ENCODE data around the gene TUT1.
"Not testable (repeated sequence)": the region's sequence is repeated elsewhere in the genome, so short reads cannot be mapped to it uniquely, and the experiment has no call there.

The TUT1 gene

DNA sequence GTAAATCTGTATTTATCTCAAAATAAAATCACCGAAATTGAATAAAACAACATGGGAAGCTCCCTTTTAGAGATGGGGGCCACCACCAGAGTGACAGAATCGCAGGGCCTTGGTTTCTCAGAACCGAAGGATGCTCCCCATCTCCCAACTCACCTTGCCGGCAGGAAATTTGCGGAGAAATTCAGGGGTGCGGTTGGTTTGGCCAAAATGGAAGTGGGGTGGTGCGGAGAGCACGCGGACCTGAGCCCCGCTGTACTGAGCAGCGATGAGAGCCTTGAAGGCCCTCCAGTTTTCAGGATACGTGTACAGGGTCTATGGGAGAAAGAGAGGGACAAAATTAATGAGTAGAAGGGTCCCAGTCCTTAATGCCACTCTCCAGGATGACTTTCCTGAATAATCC lies 18.9 kb downstream of the TUT1 start:
- peaks cover 35% of the 10 kb centered on the region; the same call in 1 of the 2 replicates for H4K20me1 ChIP-seq (ENCODE audit: insufficient read depth, low read length)
- H3K9me3 ChIP-seq (ENCODE audit: insufficient read depth, low read length, severe bottlenecking): no peaks in the 10 kb centered on the region
- DNase-seq: no peak
- peak overlapping the region; percentile 77 to 82; a peak in 3 of 4 replicates for H3K4me3 ChIP-seq (ENCODE audit: low read depth in 1 of 2, low read length in 2 of 2)
- no peak for ATAC-seq (ENCODE audit: insufficient read depth, low read depth)
- peak overlapping the region; percentile 71 for H3K9ac ChIP-seq (ENCODE audit: low read depth, low read length)
- H3K79me2 ChIP-seq (ENCODE audit: insufficient read depth, low read length): peaks cover 82% of the 10 kb centered on the region
- peak overlapping the region; percentile 64 for H3K4me2 ChIP-seq (ENCODE audit: insufficient read depth, low read length)
- no peak overlapping the region for H2AFZ ChIP-seq (ENCODE audit: low read depth, low read length)
- TF ChIP-seq, protein P1, sequence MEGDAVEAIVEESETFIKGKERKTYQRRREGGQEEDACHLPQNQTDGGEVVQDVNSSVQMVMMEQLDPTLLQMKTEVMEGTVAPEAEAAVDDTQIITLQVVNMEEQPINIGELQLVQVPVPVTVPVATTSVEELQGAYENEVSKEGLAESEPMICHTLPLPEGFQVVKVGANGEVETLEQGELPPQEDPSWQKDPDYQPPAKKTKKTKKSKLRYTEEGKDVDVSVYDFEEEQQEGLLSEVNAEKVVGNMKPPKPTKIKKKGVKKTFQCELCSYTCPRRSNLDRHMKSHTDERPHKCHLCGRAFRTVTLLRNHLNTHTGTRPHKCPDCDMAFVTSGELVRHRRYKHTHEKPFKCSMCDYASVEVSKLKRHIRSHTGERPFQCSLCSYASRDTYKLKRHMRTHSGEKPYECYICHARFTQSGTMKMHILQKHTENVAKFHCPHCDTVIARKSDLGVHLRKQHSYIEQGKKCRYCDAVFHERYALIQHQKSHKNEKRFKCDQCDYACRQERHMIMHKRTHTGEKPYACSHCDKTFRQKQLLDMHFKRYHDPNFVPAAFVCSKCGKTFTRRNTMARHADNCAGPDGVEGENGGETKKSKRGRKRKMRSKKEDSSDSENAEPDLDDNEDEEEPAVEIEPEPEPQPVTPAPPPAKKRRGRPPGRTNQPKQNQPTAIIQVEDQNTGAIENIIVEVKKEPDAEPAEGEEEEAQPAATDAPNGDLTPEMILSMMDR (IDR thresholded peaks at IDR 0.05; ENCODE audit: borderline replicate concordance, extremely low read depth, low read length, poor library complexity, severe bottlenecking): no peak
- TF ChIP-seq EZH2 (IDR thresholded peaks at IDR 0.05; ENCODE audit: borderline replicate concordance, low read depth, low read length, severe bottlenecking): no peak
- peak overlapping the region; percentile 77 for H3K27ac ChIP-seq (ENCODE audit: low read length)
- peaks cover 76% of the 10 kb centered on the region for H3K36me3 ChIP-seq (ENCODE audit: insufficient read depth, low read length)
- peaks cover 63% of the 10 kb centered on the region for H3K4me1 ChIP-seq (ENCODE audit: insufficient read depth, low read length)
- H3K27me3 ChIP-seq (ENCODE audit: insufficient read depth, low read length, poor library complexity): no peaks in the 10 kb centered on the region

DNA sequence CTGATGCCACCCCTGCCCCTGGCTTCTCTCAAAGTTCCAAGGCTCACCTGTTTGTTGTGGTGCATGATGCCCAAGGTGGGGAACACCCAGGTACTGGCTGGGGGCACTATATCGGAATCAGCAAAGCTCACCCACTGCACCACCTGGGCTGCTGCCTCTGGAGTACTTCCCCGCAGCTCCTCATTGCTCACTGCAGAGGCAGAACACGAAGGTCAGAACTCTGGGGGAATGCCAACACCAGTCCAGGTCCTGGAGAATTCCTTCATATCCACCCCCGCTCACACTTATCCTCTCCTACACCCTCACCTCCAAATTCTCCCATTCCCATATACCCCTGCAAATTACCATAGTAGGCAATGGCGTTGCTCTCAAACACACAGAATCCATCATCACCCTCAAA lies 19.8 kb downstream of the TUT1 start:
- Histone ChIP-seq H4K20me1 (ENCODE audit: insufficient read depth, low read length) (peaks cover 43% of the 10 kb centered on the region; the same call in 1 of the 2 replicates), H3K9ac (ENCODE audit: low read depth, low read length) (peak overlapping the region; percentile 71), H3K36me3 (ENCODE audit: insufficient read depth, low read length) (peaks cover 76% of the 10 kb centered on the region), H3K4me2 (ENCODE audit: insufficient read depth, low read length) (peak overlapping the region; percentile 64), H3K4me1 (ENCODE audit: insufficient read depth, low read length) (peaks cover 71% of the 10 kb centered on the region), H3K79me2 (ENCODE audit: insufficient read depth, low read length) (peaks cover 88% of the 10 kb centered on the region)
- not testable (repeated sequence) for H3K4me3 ChIP-seq (ENCODE audit: low read depth in 1 of 2, low read length in 2 of 2); H3K9me3 ChIP-seq (ENCODE audit: insufficient read depth, low read length, severe bottlenecking); H3K27me3 ChIP-seq (ENCODE audit: insufficient read depth, low read length, poor library complexity); ATAC-seq (ENCODE audit: insufficient read depth, low read depth); H2AFZ ChIP-seq (ENCODE audit: low read depth, low read length); DNase-seq; H3K27ac ChIP-seq (ENCODE audit: low read length)

DNA sequence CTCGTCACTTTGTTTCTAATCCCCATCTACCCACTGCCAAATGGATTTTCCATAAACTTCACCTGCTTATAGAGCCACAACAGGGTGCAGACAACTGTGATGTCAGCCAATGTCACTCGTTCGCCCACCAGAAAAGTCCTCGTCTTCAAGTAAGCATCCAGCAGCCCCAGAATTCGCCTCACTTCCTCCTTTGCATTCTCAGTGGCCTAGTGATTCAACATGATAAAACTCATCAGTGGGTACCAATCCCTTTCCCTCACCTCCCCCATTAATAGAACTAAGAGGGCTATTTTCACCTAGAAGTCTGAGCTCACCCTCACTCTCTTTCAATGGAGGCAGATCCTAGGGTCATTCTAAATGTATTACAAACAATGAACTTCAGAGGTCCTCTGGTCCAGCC lies 20.4 kb downstream of the TUT1 start:
- H3K9ac ChIP-seq (ENCODE audit: low read depth, low read length): not testable (repeated sequence)

DNA sequence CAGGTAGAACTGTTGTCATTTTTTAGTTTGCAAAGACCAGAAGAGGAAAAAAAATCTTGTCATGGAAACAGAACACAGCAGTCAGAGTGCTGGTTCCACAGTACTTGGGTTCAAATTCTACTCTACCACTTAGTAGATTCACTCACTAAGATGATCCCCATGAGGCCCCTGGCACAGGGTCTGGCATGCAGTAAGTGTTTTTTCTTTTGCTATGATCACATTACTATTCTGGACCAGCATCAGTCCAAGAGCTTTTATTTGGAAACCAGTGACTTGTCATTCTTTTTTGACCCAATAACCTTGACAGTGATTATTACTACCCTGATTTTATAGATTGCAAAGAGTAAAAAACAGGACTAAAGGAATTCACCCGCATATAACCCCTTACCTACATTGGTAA lies 21.7 kb downstream of the TUT1 start:
- no peak for DNase-seq
- H3K27me3 ChIP-seq (ENCODE audit: insufficient read depth, low read length, poor library complexity): no peaks in the 10 kb centered on the region
- TF ChIP-seq EZH2 (IDR thresholded peaks at IDR 0.05; ENCODE audit: borderline replicate concordance, low read depth, low read length, severe bottlenecking): no peak
- TF ChIP-seq, protein P1 (IDR thresholded peaks at IDR 0.05; ENCODE audit: borderline replicate concordance, extremely low read depth, low read length, poor library complexity, severe bottlenecking): no peak
- no peak overlapping the region for H3K9ac ChIP-seq (ENCODE audit: low read depth, low read length)
- ATAC-seq (ENCODE audit: insufficient read depth, low read depth): no peak
- peaks cover 78% of the 10 kb centered on the region for H3K36me3 ChIP-seq (ENCODE audit: insufficient read depth, low read length)
- H3K4me2 ChIP-seq (ENCODE audit: insufficient read depth, low read length): peak overlapping the region; percentile 26; the same call in 1 of the 2 replicates
- H2AFZ ChIP-seq (ENCODE audit: low read depth, low read length): no peak overlapping the region
- no peak overlapping the region for H3K27ac ChIP-seq (ENCODE audit: low read length)
- H3K79me2 ChIP-seq (ENCODE audit: insufficient read depth, low read length): peaks cover 88% of the 10 kb centered on the region
- H4K20me1 ChIP-seq (ENCODE audit: insufficient read depth, low read length): peaks cover 57% of the 10 kb centered on the region; the same call in 1 of the 2 replicates
- H3K4me1 ChIP-seq (ENCODE audit: insufficient read depth, low read length): peaks cover 55% of the 10 kb centered on the region
- H3K9me3 ChIP-seq (ENCODE audit: insufficient read depth, low read length, severe bottlenecking): no peaks in the 10 kb centered on the region
- no peak overlapping the region for H3K4me3 ChIP-seq (ENCODE audit: low read depth in 1 of 2, low read length in 2 of 2)

More for the DNA sequence above, 20.4 kb downstream of the TUT1 start:
- not testable (repeated sequence) for H3K27ac ChIP-seq (ENCODE audit: low read length); H3K4me3 ChIP-seq (ENCODE audit: low read depth in 1 of 2, low read length in 2 of 2); H3K27me3 ChIP-seq (ENCODE audit: insufficient read depth, low read length, poor library complexity); H3K9me3 ChIP-seq (ENCODE audit: insufficient read depth, low read length, severe bottlenecking); H2AFZ ChIP-seq (ENCODE audit: low read depth, low read length); DNase-seq; ATAC-seq (ENCODE audit: insufficient read depth, low read depth)
- Histone ChIP-seq H3K79me2 (ENCODE audit: insufficient read depth, low read length) (peaks cover 88% of the 10 kb centered on the region), H3K36me3 (ENCODE audit: insufficient read depth, low read length) (peaks cover 76% of the 10 kb centered on the region), H4K20me1 (ENCODE audit: insufficient read depth, low read length) (peaks cover 47% of the 10 kb centered on the region; the same call in 1 of the 2 replicates), H3K4me2 (ENCODE audit: insufficient read depth, low read length) (peak overlapping the region; percentile 64), H3K4me1 (ENCODE audit: insufficient read depth, low read length) (peaks cover 68% of the 10 kb centered on the region)

Measured in DND-41 (cell line).